Measurements from ENCODE around the gene HOXB3. TPM values are rescaled to one million over a fixed set of nuclear protein-coding genes. Genes with fewer than 3 reads are reported as not detected.

HOXB3 gene
- total RNA-seq, 1 experiment from 2014 or later, result not detected

GRCh38 chr17:48624544-48625494, 34.8 kb upstream of the HOXB3 start:
- no peaks in the 10 kb centered on the region for H3K79me2 ChIP-seq (ENCODE audit: insufficient read depth, low read length)
- peaks cover 100% of the 10 kb centered on the region for H3K27me3 Mint-ChIP-seq (ENCODE audit: low read depth)
- peaks cover 99% of the 10 kb centered on the region for H3K27me3 ChIP-seq (ENCODE audit: insufficient read depth, low read length)
- H2BK120ac ChIP-seq (ENCODE audit: low read depth, low read length, poor library complexity, severe bottlenecking), result no peak overlapping the region
- H3K9ac ChIP-seq (ENCODE audit: extremely low read depth, insufficient read length, low read length), result no peak overlapping the region
- no peak overlapping the region for H3K18ac ChIP-seq (ENCODE audit: insufficient read length, low read depth, low read length)
- no peaks in the 10 kb centered on the region for H3K9me3 ChIP-seq (ENCODE audit: control insufficient read depth, low read depth, low read length)
- peak overlapping the region in 1 of 2 experiments; percentile 77; a peak in 3 of 5 replicates for H3K4me3 Mint-ChIP-seq
- no peak overlapping the region for H4K5ac ChIP-seq (ENCODE audit: insufficient read length, low read depth, low read length)
- H2BK15ac ChIP-seq (ENCODE audit: low read depth, low read length), result no peak overlapping the region
- no peak overlapping the region for H2BK20ac ChIP-seq (ENCODE audit: low read depth, low read length, poor library complexity, severe bottlenecking)
- no peak overlapping the region for H3K56ac ChIP-seq (ENCODE audit: insufficient read length, low read depth, low read length)
- H3K14ac ChIP-seq (ENCODE audit: insufficient read depth, low read length), result no peak overlapping the region
- no peak overlapping the region for H3K4me2 ChIP-seq (ENCODE audit: insufficient read depth, insufficient read length, low read length)
- no peak overlapping the region for H3K27ac Mint-ChIP-seq
- H4K8ac ChIP-seq (replicated peaks; ENCODE audit: insufficient read length, low read depth, low read length), result no peak overlapping the region
- H2BK12ac ChIP-seq (ENCODE audit: insufficient read length, low read depth, low read length), result no peak overlapping the region
- H3K23ac ChIP-seq (ENCODE audit: insufficient read length, low read depth, low read length), result no peak overlapping the region
- no peak overlapping the region for H2AFZ ChIP-seq (ENCODE audit: low read length)
- no peak overlapping the region for H4K91ac ChIP-seq (ENCODE audit: insufficient read length, low read depth, low read length)
- H2BK5ac ChIP-seq (ENCODE audit: insufficient read length, low read length), result no peak overlapping the region
- no peaks in the 10 kb centered on the region for H4K20me1 ChIP-seq (ENCODE audit: control insufficient read depth, insufficient read depth, insufficient read length)
- H2AK5ac ChIP-seq (ENCODE audit: insufficient read length, low read length), result no peak overlapping the region
- peaks cover 0 to 2% (median 0%) of the 10 kb centered on the region in 3 experiments; a peak in 1 of 7 replicates for H3K36me3 Mint-ChIP-seq (ENCODE audit: insufficient read depth in 1 of 3, low read depth in 3 of 3)
- no peaks in the 10 kb centered on the region; the same call in 1 of the 2 replicates for H3K4me1 ChIP-seq (ENCODE audit: insufficient read depth, low read length)
- TF ChIP-seq CTCF (conservative IDR thresholded peaks at IDR 0.05), result no peak
- DNase-seq, result peak; percentile 87
- no peak overlapping the region for H3T11ph ChIP-seq (ENCODE audit: low read length)
- H3K4me1 Mint-ChIP-seq, result peaks cover 7 to 12% of the 10 kb centered on the region in 2 experiments
- no peaks in the 10 kb centered on the region for H3K79me1 ChIP-seq (ENCODE audit: insufficient read depth, low read depth, low read length, poor library complexity, severe bottlenecking)
- peaks cover 3 to 18% of the 10 kb centered on the region in 2 experiments; a peak in 4 of 5 replicates for H3K9me3 Mint-ChIP-seq
- no peak overlapping the region for H3K4ac ChIP-seq (ENCODE audit: low read depth, low read length)
- H3K27ac ChIP-seq (ENCODE audit: insufficient read length, low read depth, low read length), result no peak overlapping the region
- H3K23me2 ChIP-seq (ENCODE audit: insufficient read length, low read depth, low read length, poor library complexity, severe bottlenecking), result peaks cover 5% of the 10 kb centered on the region
- WGBS (ENCODE audit: extremely low coverage, insufficient read length, low lambda C conversion rate), result no CpG with 5 or more reads among the region's 66 CpGs
